Ovary (tissue), 3 donors: ENCODE data around the gene KRTAP10-12.

Experiments used
- EP300 ChIP-seq: sonication (generic); formaldehyde crosslinking; IDR thresholded peaks from one replicate; pipeline ENCODE4 v1.6.1; 2017; ENCODE audit warnings: antibody characterized with exemption
- POLR2A ChIP-seq: fragments of 450-650 bp; IDR thresholded peaks from one replicate; pipeline ENCODE4 v1.6.1; 2017; ENCODE audit warnings: antibody characterized with exemption, mild to moderate bottlenecking, moderate library complexity
- TF ChIP-seq, protein P1 (sequence below), 3 donors: fragments of 450-650 bp in 2 of 3; fragments of 200-600 bp in 1 of 3; IDR thresholded peaks; one replicate each; pipeline versions ENCODE4 v1.5.1 to v1.8.0; 2016 to 2022; ENCODE audit warnings: antibody characterized with exemption in 3 of 3, mild to moderate bottlenecking in 1 of 3
- donor health status: DM: no; HTN: no; CAD: no.

GRCh38 chr21:44681152-44681551 is 15.8 kb upstream of the KRTAP10-12 start:
- TF ChIP-seq, protein P1, sequence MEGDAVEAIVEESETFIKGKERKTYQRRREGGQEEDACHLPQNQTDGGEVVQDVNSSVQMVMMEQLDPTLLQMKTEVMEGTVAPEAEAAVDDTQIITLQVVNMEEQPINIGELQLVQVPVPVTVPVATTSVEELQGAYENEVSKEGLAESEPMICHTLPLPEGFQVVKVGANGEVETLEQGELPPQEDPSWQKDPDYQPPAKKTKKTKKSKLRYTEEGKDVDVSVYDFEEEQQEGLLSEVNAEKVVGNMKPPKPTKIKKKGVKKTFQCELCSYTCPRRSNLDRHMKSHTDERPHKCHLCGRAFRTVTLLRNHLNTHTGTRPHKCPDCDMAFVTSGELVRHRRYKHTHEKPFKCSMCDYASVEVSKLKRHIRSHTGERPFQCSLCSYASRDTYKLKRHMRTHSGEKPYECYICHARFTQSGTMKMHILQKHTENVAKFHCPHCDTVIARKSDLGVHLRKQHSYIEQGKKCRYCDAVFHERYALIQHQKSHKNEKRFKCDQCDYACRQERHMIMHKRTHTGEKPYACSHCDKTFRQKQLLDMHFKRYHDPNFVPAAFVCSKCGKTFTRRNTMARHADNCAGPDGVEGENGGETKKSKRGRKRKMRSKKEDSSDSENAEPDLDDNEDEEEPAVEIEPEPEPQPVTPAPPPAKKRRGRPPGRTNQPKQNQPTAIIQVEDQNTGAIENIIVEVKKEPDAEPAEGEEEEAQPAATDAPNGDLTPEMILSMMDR (IDR thresholded peaks at IDR 0.05), result no peak
- TF ChIP-seq POLR2A, result no peak
- no peak for TF ChIP-seq EP300
